Type B pancreatic cell (in vitro differentiated cells): ENCODE measurements around the gene RBMS3. TPM values are rescaled to one million over a fixed set of nuclear protein-coding genes. Genes with fewer than 3 reads are reported as not detected.

Experiments used
- DNase-seq: peaks from one replicate; pipeline ENCODE4 v3.0.0; 2021; ENCODE audit warnings: mixed read lengths; ENCODE audit not compliant: unreplicated experiment; ENCODE audit errors: extremely low spot score
- H3K27ac Mint-ChIP-seq: 2 replicates; pipeline ENCODE4 v1.8.0; 2021; ENCODE audit warnings: mild to moderate bottlenecking, mixed read lengths
- H3K27me3 Mint-ChIP-seq: 2 replicates; pipeline ENCODE4 v1.8.0; 2021; ENCODE audit warnings: mixed read lengths
- H3K36me3 Mint-ChIP-seq: 2 replicates; pipeline ENCODE4 v1.8.0; 2021; ENCODE audit warnings: mixed read lengths
- H3K4me1 Mint-ChIP-seq: one replicate; pipeline ENCODE4 v1.8.0; 2021; ENCODE audit warnings: mixed read lengths; ENCODE audit not compliant: unreplicated experiment
- H3K4me3 Mint-ChIP-seq: 2 replicates; pipeline ENCODE4 v1.8.0; 2021; ENCODE audit warnings: mild to moderate bottlenecking, mixed read lengths
- H3K9me3 Mint-ChIP-seq: 2 replicates; pipeline ENCODE4 v1.8.0; 2021; ENCODE audit warnings: mixed read lengths
- CTCF ChIP-seq: fragments of 200-600 bp; sonication (generic); conservative IDR thresholded peaks from 2 replicates; pipeline ENCODE4 v1.5.0; 2021; ENCODE audit warnings: antibody characterized with exemption, mild to moderate bottlenecking
- total RNA-seq: library from RNA; stranded (reverse); gene quantifications from 2 replicates; pipeline ENCODE4 v1.2.1, GENCODE V29; 2021; ENCODE audit warnings: low replicate concordance

The RBMS3 gene
- total RNA-seq, 1 donor from 2014 or later: 36.6 TPM

GRCh38 chr3:29991198-29991597 lies 710.3 kb downstream of the RBMS3 start:
- DNase-seq: no peak
- no peak for TF ChIP-seq CTCF

GRCh38 chr3:30002797-30003196 lies 721.9 kb downstream of the RBMS3 start:
- DNase-seq: no peak
- H3K27me3 Mint-ChIP-seq: no peaks in the 10 kb centered on the region
- no peaks in the 10 kb centered on the region for H3K36me3 Mint-ChIP-seq
- TF ChIP-seq CTCF: no peak
- H3K4me1 Mint-ChIP-seq: no peaks in the 10 kb centered on the region
- H3K9me3 Mint-ChIP-seq: no peaks in the 10 kb centered on the region
- H3K27ac Mint-ChIP-seq: no peak overlapping the region
- H3K4me3 Mint-ChIP-seq: no peak overlapping the region

More at GRCh38 chr3:29991198-29991597, 710.3 kb downstream of the RBMS3 start:
- Mint-ChIP-seq H3K27ac (no peak overlapping the region), H3K4me3 (no peak overlapping the region), H3K27me3 (no peaks in the 10 kb centered on the region), H3K4me1 (no peaks in the 10 kb centered on the region), H3K36me3 (peaks cover 14% of the 10 kb centered on the region), H3K9me3 (no peaks in the 10 kb centered on the region)

DNA sequence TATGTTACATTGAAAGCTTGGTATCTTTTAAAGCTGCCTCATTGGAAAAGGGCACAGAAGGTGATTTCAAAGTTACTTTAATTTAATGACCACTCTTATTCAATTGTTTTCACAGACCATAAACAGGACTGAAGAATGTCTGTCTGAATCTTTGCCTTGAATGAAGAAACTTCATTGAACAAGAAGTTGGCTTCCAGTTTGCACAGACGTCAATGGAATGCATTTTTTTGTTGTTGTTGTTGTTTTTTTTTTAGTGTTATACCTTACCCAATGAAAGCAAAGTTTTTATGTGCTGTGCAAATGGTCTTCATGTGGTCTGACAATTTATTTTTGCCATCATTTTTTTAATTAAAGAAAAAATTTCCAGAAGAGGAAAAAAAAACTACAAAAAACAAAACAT lies 722.9 kb downstream of the RBMS3 start:
- Mint-ChIP-seq H3K36me3 (no peaks in the 10 kb centered on the region), H3K27ac (no peak overlapping the region)

DNA sequence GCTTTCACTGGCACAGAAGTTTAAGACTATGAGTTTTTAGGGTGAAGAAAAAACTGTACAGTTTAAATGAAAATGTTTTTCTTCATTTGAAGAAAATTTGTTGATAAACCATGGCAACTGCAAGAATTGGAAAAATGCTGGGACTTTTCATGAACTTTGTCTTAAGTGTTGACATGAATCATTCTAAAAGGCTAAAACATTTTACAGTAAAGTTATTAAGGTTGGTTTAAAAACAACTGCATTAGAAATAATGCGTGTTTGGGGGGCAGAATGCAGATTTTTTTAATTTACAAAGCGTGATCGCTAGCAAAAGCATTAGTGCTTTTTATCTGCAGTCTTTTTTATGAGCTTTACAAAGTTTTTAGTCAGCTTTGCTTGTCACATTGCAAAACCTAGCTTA lies 723.6 kb downstream of the RBMS3 start:
- Mint-ChIP-seq H3K4me1 (no peaks in the 10 kb centered on the region), H3K9me3 (no peaks in the 10 kb centered on the region), H3K4me3 (no peak overlapping the region), H3K27ac (no peak overlapping the region), H3K36me3 (no peaks in the 10 kb centered on the region), H3K27me3 (no peaks in the 10 kb centered on the region)
- no peak for TF ChIP-seq CTCF
- no peak for DNase-seq

More for the DNA sequence above, 722.9 kb downstream of the RBMS3 start:
- no peaks in the 10 kb centered on the region for H3K9me3 Mint-ChIP-seq
- TF ChIP-seq CTCF: no peak
- H3K27me3 Mint-ChIP-seq: no peaks in the 10 kb centered on the region
- no peak for DNase-seq
- no peak overlapping the region for H3K4me3 Mint-ChIP-seq
- H3K4me1 Mint-ChIP-seq: no peaks in the 10 kb centered on the region

- no peak overlapping the region for H3K4me3 Mint-ChIP-seq
These were observed 725.2 kb downstream of the RBMS3 start for GRCh38 chr3:30006111-30006510.

More at GRCh38 chr3:30006111-30006510, 725.2 kb downstream of the RBMS3 start:
- Mint-ChIP-seq H3K9me3 (no peaks in the 10 kb centered on the region), H3K4me1 (no peaks in the 10 kb centered on the region), H3K27ac (no peak overlapping the region), H3K36me3 (no peaks in the 10 kb centered on the region), H3K27me3 (no peaks in the 10 kb centered on the region)
- TF ChIP-seq CTCF: no peak
- DNase-seq: no peak
